ENCODE measurements around the gene GTPBP3.

The GTPBP3 gene

GRCh38 chr19:17302391-17303166 is 34.8 kb upstream of the GTPBP3 start:
- H3K9ac ChIP-seq (ENCODE audit: low read length in 2 of 2): peak overlapping the region; percentile 68 to 81
- no peaks in the 10 kb centered on the region for H3K9me3 ChIP-seq (ENCODE audit: control insufficient read depth in 2 of 2, low read length in 2 of 2)
- H3K4me1 ChIP-seq (ENCODE audit: control insufficient read depth, insufficient read depth, low read length): peaks cover 46% of the 10 kb centered on the region
- peak overlapping the region; percentile 75 to 82 for H3K4me3 ChIP-seq (ENCODE audit: low read length in 2 of 2)
- peaks cover 3 to 9% of the 10 kb centered on the region in 2 donors for H3K36me3 ChIP-seq (ENCODE audit: control insufficient read depth in 2 of 2, insufficient read depth in 2 of 2, low read length in 2 of 2)
- no peaks in the 10 kb centered on the region for H3K27me3 ChIP-seq (ENCODE audit: control insufficient read depth in 1 of 2, insufficient read depth in 2 of 2, low read length in 2 of 2)
- peak overlapping the region; percentile 90 for H3K27ac ChIP-seq (ENCODE audit: low read length)

GRCh38 chr19:17303167-17303939 is 34.0 kb upstream of the GTPBP3 start, which contains the start of gene ABHD8:
Gene ABHD8 (minus strand): TSS chr19:17303425. CDS start chr19:17301616, 1,809 bp downstream.
- Histone ChIP-seq H3K36me3 (ENCODE audit: control insufficient read depth in 2 of 2, insufficient read depth in 2 of 2, low read length in 2 of 2) (peaks cover 1 to 5% of the 10 kb centered on the region in 2 donors), H3K27ac (ENCODE audit: low read length) (peak within 1 kb of the TSS; percentile 90), H3K4me1 (ENCODE audit: control insufficient read depth, insufficient read depth, low read length) (peaks cover 48% of the 10 kb centered on the region), H3K27me3 (ENCODE audit: control insufficient read depth in 1 of 2, insufficient read depth in 2 of 2, low read length in 2 of 2) (no peaks in the 10 kb centered on the region), H3K4me3 (ENCODE audit: low read length in 2 of 2) (peak within 1 kb of the TSS; percentile 75 to 82), H3K9ac (ENCODE audit: low read length in 2 of 2) (peak within 1 kb of the TSS; percentile 73 to 81), H3K9me3 (ENCODE audit: control insufficient read depth in 2 of 2, low read length in 2 of 2) (no peaks in the 10 kb centered on the region)

GRCh38 chr19:17303940-17304267 is 33.4 kb upstream of the GTPBP3 start:
- H3K4me1 ChIP-seq (ENCODE audit: control insufficient read depth, insufficient read depth, low read length): peaks cover 48% of the 10 kb centered on the region
- peak overlapping the region; percentile 23 to 82 for H3K4me3 ChIP-seq (ENCODE audit: low read length in 2 of 2)
- peak overlapping the region; percentile 44 to 73 for H3K9ac ChIP-seq (ENCODE audit: low read length in 2 of 2)
- H3K9me3 ChIP-seq (ENCODE audit: control insufficient read depth in 2 of 2, low read length in 2 of 2): no peaks in the 10 kb centered on the region
- H3K36me3 ChIP-seq (ENCODE audit: control insufficient read depth in 2 of 2, insufficient read depth in 2 of 2, low read length in 2 of 2): peaks cover 0 to 3% of the 10 kb centered on the region in 2 donors
- peak overlapping the region; percentile 90 for H3K27ac ChIP-seq (ENCODE audit: low read length)
- no peaks in the 10 kb centered on the region for H3K27me3 ChIP-seq (ENCODE audit: control insufficient read depth in 1 of 2, insufficient read depth in 2 of 2, low read length in 2 of 2)

- Histone ChIP-seq H3K4me1 (ENCODE audit: control insufficient read depth, insufficient read depth, low read length) (peaks cover 51% of the 10 kb centered on the region), H3K36me3 (ENCODE audit: control insufficient read depth in 2 of 2, insufficient read depth in 2 of 2, low read length in 2 of 2) (peaks cover 0 to 3% of the 10 kb centered on the region in 2 donors), H3K9ac (ENCODE audit: low read length in 2 of 2) (peak overlapping the region; percentile 44 to 73), H3K9me3 (ENCODE audit: control insufficient read depth in 2 of 2, low read length in 2 of 2) (no peaks in the 10 kb centered on the region), H3K4me3 (ENCODE audit: low read length in 2 of 2) (peak overlapping the region; percentile 23 to 91), H3K27me3 (ENCODE audit: control insufficient read depth in 1 of 2, insufficient read depth in 2 of 2, low read length in 2 of 2) (no peaks in the 10 kb centered on the region), H3K27ac (ENCODE audit: low read length) (peak overlapping the region; percentile 90)
These were observed 32.8 kb upstream of the GTPBP3 start for GRCh38 chr19:17304386-17305215.

DNA sequence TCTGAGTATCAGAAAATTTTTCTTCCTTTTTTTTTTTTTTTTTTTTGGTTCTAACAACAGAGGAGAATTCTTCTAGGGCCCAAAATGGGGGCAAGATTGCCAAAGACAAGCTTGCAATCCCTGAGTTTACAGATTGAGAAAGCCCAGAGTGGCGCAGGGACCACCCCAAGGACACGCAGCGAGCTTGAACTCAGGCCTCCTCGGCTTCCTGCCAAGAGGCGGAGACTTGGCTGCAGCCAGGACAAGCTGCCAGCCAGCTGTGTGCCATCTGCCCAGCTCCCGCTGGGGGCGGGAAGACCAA is 32.2 kb upstream of the GTPBP3 start:
- Histone ChIP-seq H3K36me3 (ENCODE audit: control insufficient read depth in 2 of 2, insufficient read depth in 2 of 2, low read length in 2 of 2) (peaks cover 0 to 3% of the 10 kb centered on the region in 2 donors), H3K4me1 (ENCODE audit: control insufficient read depth, insufficient read depth, low read length) (peaks cover 57% of the 10 kb centered on the region), H3K4me3 (ENCODE audit: low read length in 2 of 2) (peak overlapping the region; percentile 86 to 91), H3K27ac (ENCODE audit: low read length) (peak overlapping the region; percentile 90), H3K9ac (ENCODE audit: low read length in 2 of 2) (peak overlapping the region; percentile 44 to 47), H3K9me3 (ENCODE audit: control insufficient read depth in 2 of 2, low read length in 2 of 2) (no peaks in the 10 kb centered on the region), H3K27me3 (ENCODE audit: control insufficient read depth in 1 of 2, insufficient read depth in 2 of 2, low read length in 2 of 2) (no peaks in the 10 kb centered on the region)

DNA sequence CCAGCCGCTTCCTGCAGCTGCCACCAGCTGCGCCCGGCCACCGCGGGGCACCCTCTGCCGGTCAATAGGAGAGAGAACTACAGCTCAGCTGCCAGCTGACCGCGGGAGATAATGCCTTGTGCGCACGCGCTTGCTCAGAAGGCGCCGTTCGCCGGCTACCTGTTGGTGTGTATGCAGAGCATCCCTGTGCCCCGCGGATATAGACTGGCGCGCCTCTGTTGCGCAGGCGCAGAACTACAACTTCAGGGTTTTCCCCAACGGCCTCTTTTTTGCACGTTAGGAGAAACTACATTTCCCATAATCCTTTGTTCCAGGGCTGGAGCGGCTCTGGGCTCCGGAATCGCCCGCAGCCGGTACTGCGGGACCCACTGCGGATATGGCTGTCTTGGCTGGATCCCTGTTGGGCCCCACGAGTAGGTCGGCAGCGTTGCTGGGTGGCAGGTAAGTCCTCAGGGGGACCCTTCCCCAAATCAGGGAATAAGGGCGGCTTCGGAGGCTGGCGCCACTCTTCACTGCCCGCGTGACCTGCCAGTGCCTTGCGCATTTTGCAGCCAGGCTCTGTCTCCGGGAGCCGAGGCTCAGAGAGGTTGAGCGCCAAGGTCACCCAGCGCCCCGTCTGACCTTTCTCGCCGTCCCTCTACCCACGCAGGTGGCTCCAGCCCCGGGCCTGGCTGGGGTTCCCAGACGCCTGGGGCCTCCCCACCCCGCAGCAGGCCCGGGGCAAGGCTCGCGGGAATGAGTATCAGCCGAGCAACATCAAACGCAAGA is 31.7 kb upstream of the GTPBP3 start, which contains the start of gene MRPL34:
TSS of gene MRPL34 (plus strand) at position 356 of the 768 bp plus-strand sequence. CDS start at position 377, 21 bp downstream.
- H3K27me3 ChIP-seq (ENCODE audit: control insufficient read depth in 1 of 2, insufficient read depth in 2 of 2, low read length in 2 of 2): no peaks in the 10 kb centered on the region
- H3K4me1 ChIP-seq (ENCODE audit: control insufficient read depth, insufficient read depth, low read length): peaks cover 62% of the 10 kb centered on the region
- H3K27ac ChIP-seq (ENCODE audit: low read length): peak within 1 kb of the TSS; percentile 90
- H3K36me3 ChIP-seq (ENCODE audit: control insufficient read depth in 2 of 2, insufficient read depth in 2 of 2, low read length in 2 of 2): peaks cover 0 to 2% of the 10 kb centered on the region in 2 donors
- no peaks in the 10 kb centered on the region for H3K9me3 ChIP-seq (ENCODE audit: control insufficient read depth in 2 of 2, low read length in 2 of 2)
- peak within 1 kb of the TSS; percentile 83 to 86 for H3K9ac ChIP-seq (ENCODE audit: low read length in 2 of 2)
- peak within 1 kb of the TSS; percentile 86 to 91 for H3K4me3 ChIP-seq (ENCODE audit: low read length in 2 of 2)

DNA sequence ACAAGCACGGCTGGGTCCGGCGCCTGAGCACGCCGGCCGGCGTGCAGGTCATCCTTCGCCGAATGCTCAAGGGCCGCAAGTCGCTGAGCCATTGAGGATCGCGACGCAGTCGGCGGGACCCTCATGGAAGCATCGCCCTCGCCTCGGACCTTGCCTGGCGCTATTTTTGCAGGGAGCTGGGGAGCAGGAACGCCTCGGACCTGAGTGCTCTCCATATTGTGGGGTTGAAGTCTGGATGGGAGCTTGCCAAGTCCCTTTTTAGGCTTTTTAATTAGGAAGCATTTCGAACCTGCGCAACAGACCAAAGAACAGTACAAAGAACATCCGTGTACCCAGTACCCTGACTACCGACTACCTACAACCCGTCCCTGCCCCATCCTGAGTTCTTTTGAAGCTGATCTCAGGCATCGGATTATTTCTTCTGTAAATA is 31.1 kb upstream of the GTPBP3 start:
- Histone ChIP-seq H3K4me3 (ENCODE audit: low read length in 2 of 2) (peak overlapping the region; percentile 86 to 91), H3K9ac (ENCODE audit: low read length in 2 of 2) (peak overlapping the region; percentile 83 to 86), H3K27ac (ENCODE audit: low read length) (peak overlapping the region; percentile 90), H3K36me3 (ENCODE audit: control insufficient read depth in 2 of 2, insufficient read depth in 2 of 2, low read length in 2 of 2) (no peaks in the 10 kb centered on the region), H3K27me3 (ENCODE audit: control insufficient read depth in 1 of 2, insufficient read depth in 2 of 2, low read length in 2 of 2) (no peaks in the 10 kb centered on the region), H3K4me1 (ENCODE audit: control insufficient read depth, insufficient read depth, low read length) (peaks cover 64% of the 10 kb centered on the region), H3K9me3 (ENCODE audit: control insufficient read depth in 2 of 2, low read length in 2 of 2) (no peaks in the 10 kb centered on the region)

DNA sequence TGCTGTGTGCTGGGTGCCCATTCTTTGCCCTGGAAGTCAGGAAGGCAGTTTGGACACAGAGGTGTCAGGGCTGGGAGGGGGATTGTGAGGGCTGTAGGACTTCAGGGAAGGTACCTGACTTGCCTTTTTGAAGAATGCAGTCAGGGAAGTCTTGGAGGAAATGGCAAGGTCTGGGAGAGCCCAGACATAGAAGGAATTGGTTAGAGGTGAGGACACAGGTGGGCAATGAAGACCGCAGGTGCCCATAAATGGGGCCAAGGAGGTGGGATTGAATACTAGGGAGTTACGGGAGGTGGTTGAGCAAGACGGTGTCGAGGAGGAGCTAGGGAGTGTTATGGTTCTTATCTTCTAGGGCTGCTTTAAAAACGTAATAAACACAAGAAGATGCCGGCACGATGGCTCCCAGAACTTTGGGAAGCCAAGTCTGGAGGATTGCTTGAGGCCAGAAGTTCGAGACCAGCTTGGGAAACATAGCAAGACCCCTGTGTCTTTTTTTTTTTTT is 29.4 kb upstream of the GTPBP3 start:
- Histone ChIP-seq H3K9ac (ENCODE audit: low read length in 2 of 2) (no peak overlapping the region), H3K4me1 (ENCODE audit: control insufficient read depth, insufficient read depth, low read length) (peaks cover 58% of the 10 kb centered on the region), H3K27ac (ENCODE audit: low read length) (peak overlapping the region; percentile 11)

DNA sequence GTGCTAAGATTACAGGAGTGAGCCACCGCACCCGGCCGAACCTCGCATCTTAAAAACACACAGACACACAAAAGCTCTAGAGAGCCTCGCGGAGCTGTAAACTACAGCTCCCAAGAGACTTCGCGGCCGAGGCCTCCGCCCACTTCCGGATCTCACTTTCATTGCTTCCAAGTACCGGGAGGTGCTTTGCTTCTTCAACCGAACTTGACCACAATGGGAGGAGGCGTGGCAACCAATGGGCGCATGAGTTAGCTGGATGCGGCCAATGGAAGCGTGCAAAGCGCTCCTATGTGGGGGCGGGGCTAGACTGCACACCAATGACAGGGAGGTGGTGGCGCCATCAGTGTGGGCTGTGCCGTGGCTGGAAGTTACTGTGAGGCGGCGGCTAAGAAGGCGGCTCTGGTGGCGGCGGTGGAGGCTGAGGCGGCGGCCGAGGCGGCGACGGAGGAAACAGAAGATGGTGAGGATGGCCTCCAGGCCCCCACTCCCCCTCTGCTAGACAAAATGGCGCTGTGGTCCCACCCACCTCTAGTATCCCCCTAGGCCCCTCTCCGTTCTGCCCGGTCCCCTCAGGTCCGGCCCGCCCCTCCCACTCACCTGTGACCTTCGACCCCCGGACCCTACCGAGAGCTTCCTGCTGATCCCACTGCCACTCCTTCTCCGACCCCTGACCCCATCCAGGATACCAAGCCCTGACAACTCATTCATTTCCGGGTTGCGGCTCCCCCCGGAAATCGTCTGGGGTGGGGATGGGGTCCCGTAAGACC is 28.0 kb upstream of the GTPBP3 start, which contains the start of gene DDA1:
TSS of gene DDA1 (plus strand) at position 366 of the 767 bp plus-strand sequence. CDS start at position 458, 92 bp downstream.
- Histone ChIP-seq H3K4me1 (ENCODE audit: control insufficient read depth, insufficient read depth, low read length) (peaks cover 48% of the 10 kb centered on the region), H3K36me3 (ENCODE audit: control insufficient read depth in 2 of 2, insufficient read depth in 2 of 2, low read length in 2 of 2) (peaks cover 6 to 7% of the 10 kb centered on the region in 2 donors), H3K4me3 (ENCODE audit: low read length in 2 of 2) (peak within 1 kb of the TSS; percentile 76 to 91), H3K9ac (ENCODE audit: low read length in 2 of 2) (peak within 1 kb of the TSS; percentile 79 to 86), H3K27me3 (ENCODE audit: control insufficient read depth in 1 of 2, insufficient read depth in 2 of 2, low read length in 2 of 2) (no peaks in the 10 kb centered on the region), H3K9me3 (ENCODE audit: control insufficient read depth in 2 of 2, low read length in 2 of 2) (no peaks in the 10 kb centered on the region), H3K27ac (ENCODE audit: low read length) (peak within 1 kb of the TSS; percentile 55)

More for the DNA sequence above, 29.4 kb upstream of the GTPBP3 start:
- peaks cover 0 to 2% of the 10 kb centered on the region in 2 donors for H3K36me3 ChIP-seq (ENCODE audit: control insufficient read depth in 2 of 2, insufficient read depth in 2 of 2, low read length in 2 of 2)
- H3K27me3 ChIP-seq (ENCODE audit: control insufficient read depth in 1 of 2, insufficient read depth in 2 of 2, low read length in 2 of 2): no peaks in the 10 kb centered on the region
- H3K4me3 ChIP-seq (ENCODE audit: low read length in 2 of 2): no peak overlapping the region
- no peaks in the 10 kb centered on the region for H3K9me3 ChIP-seq (ENCODE audit: control insufficient read depth in 2 of 2, low read length in 2 of 2)
